HL-60 (cell line): ENCODE data around the gene SORBS2.

Experiments
- DNase-seq, 2 experiments: peaks; one replicate each; pipeline ENCODE4 v3.0.0-alpha.2; 2010 to 2020; ENCODE audit warnings: low read depth in 1 of 2, low spot score in 1 of 2
- H3K27ac ChIP-seq: fragments of 250-450 bp; sonication (Bioruptor Pico); replicated peaks from 2 replicates; pipeline ENCODE4 v1.5.1; 2020; ENCODE audit warnings: mild to moderate bottlenecking, moderate library complexity
- H3K27me3 ChIP-seq: fragments of 250-450 bp; sonication (Bioruptor Pico); 2 replicates; pipeline ENCODE4 v1.5.1; 2021; ENCODE audit warnings: mild to moderate bottlenecking, moderate library complexity; ENCODE audit not compliant: insufficient read depth, poor library complexity, severe bottlenecking
- H3K4me3 ChIP-seq: replicated peaks from 2 replicates; pipeline ENCODE4 v1.5.1; 2011; ENCODE audit warnings: mild to moderate bottlenecking, control low read depth, low read length; ENCODE audit not compliant: insufficient read depth
- GABPA ChIP-seq: IDR thresholded peaks from 2 replicates; pipeline ENCODE4 v1.6.1; 2012; ENCODE audit warnings: low read depth
- POLR2AphosphoS5 ChIP-seq: IDR thresholded peaks from 2 replicates; pipeline ENCODE4 v1.6.1; 2012; ENCODE audit warnings: low read depth
- SPI1 ChIP-seq: IDR thresholded peaks from 2 replicates; pipeline ENCODE4 v1.6.1; 2012; ENCODE audit warnings: low read depth, mild to moderate bottlenecking, borderline replicate concordance
- TF ChIP-seq, protein P1 (sequence below): IDR thresholded peaks from one replicate; pipeline ENCODE4 v1.5.1; 2011; ENCODE audit warnings: low read length, control low read depth, inconsistent platforms; ENCODE audit not compliant: insufficient read depth
- TF ChIP-seq, protein P2 (sequence below): IDR thresholded peaks from 2 replicates; pipeline ENCODE4 v1.6.1; 2012; ENCODE audit warnings: low read depth; ENCODE audit not compliant: insufficient replicate concordance

Gene SORBS2

GRCh38 chr4:185582651-185583400, 229.2 kb downstream of the SORBS2 start:
- no peak overlapping the region for H3K27ac ChIP-seq
- TF ChIP-seq, protein P1, sequence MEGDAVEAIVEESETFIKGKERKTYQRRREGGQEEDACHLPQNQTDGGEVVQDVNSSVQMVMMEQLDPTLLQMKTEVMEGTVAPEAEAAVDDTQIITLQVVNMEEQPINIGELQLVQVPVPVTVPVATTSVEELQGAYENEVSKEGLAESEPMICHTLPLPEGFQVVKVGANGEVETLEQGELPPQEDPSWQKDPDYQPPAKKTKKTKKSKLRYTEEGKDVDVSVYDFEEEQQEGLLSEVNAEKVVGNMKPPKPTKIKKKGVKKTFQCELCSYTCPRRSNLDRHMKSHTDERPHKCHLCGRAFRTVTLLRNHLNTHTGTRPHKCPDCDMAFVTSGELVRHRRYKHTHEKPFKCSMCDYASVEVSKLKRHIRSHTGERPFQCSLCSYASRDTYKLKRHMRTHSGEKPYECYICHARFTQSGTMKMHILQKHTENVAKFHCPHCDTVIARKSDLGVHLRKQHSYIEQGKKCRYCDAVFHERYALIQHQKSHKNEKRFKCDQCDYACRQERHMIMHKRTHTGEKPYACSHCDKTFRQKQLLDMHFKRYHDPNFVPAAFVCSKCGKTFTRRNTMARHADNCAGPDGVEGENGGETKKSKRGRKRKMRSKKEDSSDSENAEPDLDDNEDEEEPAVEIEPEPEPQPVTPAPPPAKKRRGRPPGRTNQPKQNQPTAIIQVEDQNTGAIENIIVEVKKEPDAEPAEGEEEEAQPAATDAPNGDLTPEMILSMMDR, result no peak
- TF ChIP-seq SPI1 (no peak), GABPA (no peak), POLR2AphosphoS5 (no peak)
- TF ChIP-seq, protein P2, sequence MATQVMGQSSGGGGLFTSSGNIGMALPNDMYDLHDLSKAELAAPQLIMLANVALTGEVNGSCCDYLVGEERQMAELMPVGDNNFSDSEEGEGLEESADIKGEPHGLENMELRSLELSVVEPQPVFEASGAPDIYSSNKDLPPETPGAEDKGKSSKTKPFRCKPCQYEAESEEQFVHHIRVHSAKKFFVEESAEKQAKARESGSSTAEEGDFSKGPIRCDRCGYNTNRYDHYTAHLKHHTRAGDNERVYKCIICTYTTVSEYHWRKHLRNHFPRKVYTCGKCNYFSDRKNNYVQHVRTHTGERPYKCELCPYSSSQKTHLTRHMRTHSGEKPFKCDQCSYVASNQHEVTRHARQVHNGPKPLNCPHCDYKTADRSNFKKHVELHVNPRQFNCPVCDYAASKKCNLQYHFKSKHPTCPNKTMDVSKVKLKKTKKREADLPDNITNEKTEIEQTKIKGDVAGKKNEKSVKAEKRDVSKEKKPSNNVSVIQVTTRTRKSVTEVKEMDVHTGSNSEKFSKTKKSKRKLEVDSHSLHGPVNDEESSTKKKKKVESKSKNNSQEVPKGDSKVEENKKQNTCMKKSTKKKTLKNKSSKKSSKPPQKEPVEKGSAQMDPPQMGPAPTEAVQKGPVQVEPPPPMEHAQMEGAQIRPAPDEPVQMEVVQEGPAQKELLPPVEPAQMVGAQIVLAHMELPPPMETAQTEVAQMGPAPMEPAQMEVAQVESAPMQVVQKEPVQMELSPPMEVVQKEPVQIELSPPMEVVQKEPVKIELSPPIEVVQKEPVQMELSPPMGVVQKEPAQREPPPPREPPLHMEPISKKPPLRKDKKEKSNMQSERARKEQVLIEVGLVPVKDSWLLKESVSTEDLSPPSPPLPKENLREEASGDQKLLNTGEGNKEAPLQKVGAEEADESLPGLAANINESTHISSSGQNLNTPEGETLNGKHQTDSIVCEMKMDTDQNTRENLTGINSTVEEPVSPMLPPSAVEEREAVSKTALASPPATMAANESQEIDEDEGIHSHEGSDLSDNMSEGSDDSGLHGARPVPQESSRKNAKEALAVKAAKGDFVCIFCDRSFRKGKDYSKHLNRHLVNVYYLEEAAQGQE, result no peak
- peaks cover 16% of the 10 kb centered on the region for H3K27me3 ChIP-seq
- no peak for DNase-seq
- no peak overlapping the region for H3K4me3 ChIP-seq

DNA sequence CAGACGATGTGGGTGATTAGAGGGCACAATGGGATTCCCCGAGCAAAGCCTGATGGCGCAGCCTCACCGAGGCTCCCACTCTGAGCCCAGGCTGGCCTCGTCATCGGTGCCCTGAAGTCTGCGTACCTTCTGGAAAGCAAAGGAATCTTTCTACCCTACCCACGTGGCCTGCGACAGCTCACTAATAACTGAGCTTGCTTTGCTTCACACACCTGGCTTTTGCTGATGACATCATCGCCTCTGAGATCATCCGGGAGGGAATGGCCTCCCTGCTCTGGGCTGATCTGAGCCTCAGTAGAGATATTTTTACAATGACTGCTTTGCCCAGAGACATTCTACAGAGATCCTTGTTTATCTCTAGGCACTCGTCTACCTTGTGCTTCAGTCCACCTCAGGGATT, 231.3 kb downstream of the SORBS2 start:
- Histone ChIP-seq H3K27me3 (peaks cover 5% of the 10 kb centered on the region), H3K27ac (no peak overlapping the region), H3K4me3 (no peak overlapping the region)
- TF ChIP-seq, protein P2, result no peak
- TF ChIP-seq, protein P1, result no peak
- TF ChIP-seq SPI1 (no peak), POLR2AphosphoS5 (no peak), GABPA (no peak)
- DNase-seq, result no peak

DNA sequence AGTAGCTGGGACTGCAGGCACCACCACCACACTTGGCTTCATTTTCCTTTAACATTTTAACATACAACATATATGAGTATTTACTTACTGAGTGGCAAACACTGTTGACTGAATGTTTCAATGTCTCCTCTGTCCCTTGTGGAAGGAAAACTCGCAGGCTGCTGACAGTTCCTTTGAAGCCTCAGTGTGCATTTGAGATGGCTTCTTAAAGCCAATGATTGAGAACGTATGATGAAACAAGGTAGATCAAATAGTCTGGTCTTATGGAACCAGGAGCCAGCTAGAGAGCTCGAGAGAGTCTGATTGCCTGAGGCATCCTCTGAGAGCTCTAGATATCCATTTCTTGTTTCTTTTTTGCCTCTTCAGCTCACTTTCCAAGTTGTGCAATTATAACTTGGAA, 233.7 kb downstream of the SORBS2 start:
- H3K27ac ChIP-seq, result no peak overlapping the region
- H3K27me3 ChIP-seq, result no peaks in the 10 kb centered on the region
- no peak for DNase-seq
- TF ChIP-seq, protein P2, result no peak
- no peak overlapping the region for H3K4me3 ChIP-seq
